ENCODE measurements around the gene GJA10. TPM values are rescaled to one million over a fixed set of nuclear protein-coding genes. Genes with fewer than 3 reads are reported as not detected.

GJA10 gene
- total RNA-seq, 1 experiment from 2014 or later: not detected

DNA sequence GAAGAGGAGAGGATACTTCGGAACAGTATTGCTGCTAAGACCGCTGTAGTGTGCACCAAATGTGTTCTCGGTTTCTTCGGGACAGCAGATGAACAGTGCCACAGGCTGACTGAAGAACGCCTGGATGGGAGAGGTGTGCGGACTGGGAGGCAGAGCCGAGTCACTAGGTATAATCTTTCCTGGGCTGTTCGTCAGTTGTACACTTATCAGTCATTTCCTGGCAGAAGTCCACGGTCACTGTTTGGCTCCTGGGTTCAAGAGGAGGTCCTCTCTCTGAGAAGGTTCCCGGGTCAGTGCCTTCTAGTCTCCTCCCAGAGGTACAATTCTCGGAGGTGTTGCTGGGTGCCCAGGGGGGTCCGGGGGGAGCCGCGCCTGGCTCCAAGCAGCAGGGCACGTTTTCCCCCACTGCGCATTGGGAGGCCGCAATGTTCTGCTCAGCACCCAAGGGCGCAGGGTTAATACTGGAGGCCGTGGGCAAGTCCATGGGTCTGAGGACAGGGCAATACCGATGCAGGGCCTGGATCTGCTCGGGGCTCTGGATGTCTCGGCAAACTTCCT, 38.1 kb downstream of the GJA10 start:
- Histone ChIP-seq H3K4me3 (ENCODE audit: low read length) (no peak overlapping the region), H3K9me3 (ENCODE audit: low read length) (no peaks in the 10 kb centered on the region), H3K4me1 (ENCODE audit: insufficient read depth, low read length) (peaks cover 24% of the 10 kb centered on the region), H3F3A (ENCODE audit: low read length, unreplicated experiment) (no peaks in the 10 kb centered on the region), H3K79me2 (ENCODE audit: low read length) (no peaks in the 10 kb centered on the region), H3K4me2 (ENCODE audit: low read length) (no peak overlapping the region), H3K36me3 (ENCODE audit: low read depth, low read length) (no peaks in the 10 kb centered on the region), H3K9me2 (replicated peaks; ENCODE audit: low read length) (no peaks in the 10 kb centered on the region), H4K20me1 (ENCODE audit: low read length) (no peaks in the 10 kb centered on the region), H2AFZ (ENCODE audit: low read length) (no peak overlapping the region), H3K27me3 (ENCODE audit: low read length) (no peaks in the 10 kb centered on the region), H3K9ac (ENCODE audit: low read length) (no peak overlapping the region), H3K27ac (ENCODE audit: low read length) (no peak overlapping the region)
- TF ChIP-seq, protein P1, sequence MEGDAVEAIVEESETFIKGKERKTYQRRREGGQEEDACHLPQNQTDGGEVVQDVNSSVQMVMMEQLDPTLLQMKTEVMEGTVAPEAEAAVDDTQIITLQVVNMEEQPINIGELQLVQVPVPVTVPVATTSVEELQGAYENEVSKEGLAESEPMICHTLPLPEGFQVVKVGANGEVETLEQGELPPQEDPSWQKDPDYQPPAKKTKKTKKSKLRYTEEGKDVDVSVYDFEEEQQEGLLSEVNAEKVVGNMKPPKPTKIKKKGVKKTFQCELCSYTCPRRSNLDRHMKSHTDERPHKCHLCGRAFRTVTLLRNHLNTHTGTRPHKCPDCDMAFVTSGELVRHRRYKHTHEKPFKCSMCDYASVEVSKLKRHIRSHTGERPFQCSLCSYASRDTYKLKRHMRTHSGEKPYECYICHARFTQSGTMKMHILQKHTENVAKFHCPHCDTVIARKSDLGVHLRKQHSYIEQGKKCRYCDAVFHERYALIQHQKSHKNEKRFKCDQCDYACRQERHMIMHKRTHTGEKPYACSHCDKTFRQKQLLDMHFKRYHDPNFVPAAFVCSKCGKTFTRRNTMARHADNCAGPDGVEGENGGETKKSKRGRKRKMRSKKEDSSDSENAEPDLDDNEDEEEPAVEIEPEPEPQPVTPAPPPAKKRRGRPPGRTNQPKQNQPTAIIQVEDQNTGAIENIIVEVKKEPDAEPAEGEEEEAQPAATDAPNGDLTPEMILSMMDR (conservative IDR thresholded peaks at IDR 0.05; ENCODE audit: low read depth, low read length): no peak
- TF ChIP-seq EZH2 (IDR thresholded peaks at IDR 0.05; ENCODE audit: low read length, unreplicated experiment): no peak
- no peak for TF ChIP-seq EZH2phosphoT487 (IDR thresholded peaks at IDR 0.05; ENCODE audit: borderline replicate concordance, low read length)
- CTCF ChIA-PET: interaction anchor here (0.6 kb wide), 1 partner anchor 288 kb away, joined by 3 read pairs; no protein-coding TSS in a partner anchor
- BruUV-seq (replicated peaks): no TSS peak
- DNase-seq (no peak), ATAC-seq (no peak)
- intact Hi-C loops (cut with micrococcal nuclease): no loop called here
- POLR2A ChIA-PET (ENCODE audit: unreplicated experiment): no interaction called here

- no peak for DNase-seq
- no peaks in the 10 kb centered on the region for H3K27me3 ChIP-seq (ENCODE audit: low read length)
- H2AFZ ChIP-seq (ENCODE audit: low read length): no peak overlapping the region
- H3K4me3 ChIP-seq (ENCODE audit: low read length): no peak overlapping the region
- ChIA-PET POLR2A (ENCODE audit: unreplicated experiment) (no interaction called here), CTCF (no interaction called here)
- BruUV-seq (replicated peaks): no TSS peak
- intact Hi-C loops (cut with micrococcal nuclease): no loop called here
- no peak for TF ChIP-seq EZH2 (IDR thresholded peaks at IDR 0.05; ENCODE audit: low read length, unreplicated experiment)
- TF ChIP-seq, protein P1 (conservative IDR thresholded peaks at IDR 0.05; ENCODE audit: low read depth, low read length): no peak
- TF ChIP-seq EZH2phosphoT487 (IDR thresholded peaks at IDR 0.05; ENCODE audit: borderline replicate concordance, low read length): no peak
- ATAC-seq: no peak
- H3K79me2 ChIP-seq (ENCODE audit: low read length): no peaks in the 10 kb centered on the region
- no peaks in the 10 kb centered on the region for H3K9me2 ChIP-seq (replicated peaks; ENCODE audit: low read length)
- H3K9ac ChIP-seq (ENCODE audit: low read length): no peak overlapping the region
- H3K9me3 ChIP-seq (ENCODE audit: low read length): no peaks in the 10 kb centered on the region
- no peaks in the 10 kb centered on the region for H3F3A ChIP-seq (ENCODE audit: low read length, unreplicated experiment)
- 0 out of 2 replicates have a peak, but pooled peaks cover under 1% of the 10 kb centered on the region for H3K4me1 ChIP-seq (ENCODE audit: insufficient read depth, low read length)
- no peak overlapping the region for H3K27ac ChIP-seq (ENCODE audit: low read length)
- no peaks in the 10 kb centered on the region for H3K36me3 ChIP-seq (ENCODE audit: low read depth, low read length)
- H4K20me1 ChIP-seq (ENCODE audit: low read length): no peaks in the 10 kb centered on the region
- H3K4me2 ChIP-seq (ENCODE audit: low read length): no peak overlapping the region
Measured at GRCh38 chr6:89934685-89935366, 40.6 kb downstream of the GJA10 start.

GRCh38 chr6:89936177-89936576, 41.9 kb downstream of the GJA10 start:
- intact Hi-C loops (cut with micrococcal nuclease): no loop called here
- Histone ChIP-seq H3K9me2 (replicated peaks; ENCODE audit: low read length) (no peaks in the 10 kb centered on the region), H3K4me2 (ENCODE audit: low read length) (no peak overlapping the region), H3K9ac (ENCODE audit: low read length) (no peak overlapping the region), H4K20me1 (ENCODE audit: low read length) (no peaks in the 10 kb centered on the region), H3K79me2 (ENCODE audit: low read length) (no peaks in the 10 kb centered on the region), H3K36me3 (ENCODE audit: low read depth, low read length) (no peaks in the 10 kb centered on the region), H3F3A (ENCODE audit: low read length, unreplicated experiment) (no peaks in the 10 kb centered on the region), H2AFZ (ENCODE audit: low read length) (no peak overlapping the region), H3K9me3 (ENCODE audit: low read length) (no peaks in the 10 kb centered on the region), H3K4me1 (ENCODE audit: insufficient read depth, low read length) (peaks cover 5% of the 10 kb centered on the region), H3K27me3 (ENCODE audit: low read length) (no peaks in the 10 kb centered on the region), H3K4me3 (ENCODE audit: low read length) (no peak overlapping the region), H3K27ac (ENCODE audit: low read length) (no peak overlapping the region)
- ChIA-PET POLR2A (ENCODE audit: unreplicated experiment) (no interaction called here), CTCF (no interaction called here)
- ATAC-seq (no peak), DNase-seq (no peak)
- no TSS peak for BruUV-seq (replicated peaks)
- no peak for TF ChIP-seq EZH2phosphoT487 (IDR thresholded peaks at IDR 0.05; ENCODE audit: borderline replicate concordance, low read length)
- TF ChIP-seq EZH2 (IDR thresholded peaks at IDR 0.05; ENCODE audit: low read length, unreplicated experiment): no peak
- TF ChIP-seq, protein P1 (conservative IDR thresholded peaks at IDR 0.05; ENCODE audit: low read depth, low read length): no peak
